GM19395 (cell line): ENCODE measurements around the gene DCDC2B.

ENCODE experiments used
- ATAC-seq: cut with Tn5 transposase; IDR thresholded peaks from one replicate; pipeline ENCODE4 v1.9.1; 2021; ENCODE audit warnings: mild to moderate bottlenecking, moderate library complexity; ENCODE audit not compliant: unreplicated experiment

The DCDC2B gene

DNA sequence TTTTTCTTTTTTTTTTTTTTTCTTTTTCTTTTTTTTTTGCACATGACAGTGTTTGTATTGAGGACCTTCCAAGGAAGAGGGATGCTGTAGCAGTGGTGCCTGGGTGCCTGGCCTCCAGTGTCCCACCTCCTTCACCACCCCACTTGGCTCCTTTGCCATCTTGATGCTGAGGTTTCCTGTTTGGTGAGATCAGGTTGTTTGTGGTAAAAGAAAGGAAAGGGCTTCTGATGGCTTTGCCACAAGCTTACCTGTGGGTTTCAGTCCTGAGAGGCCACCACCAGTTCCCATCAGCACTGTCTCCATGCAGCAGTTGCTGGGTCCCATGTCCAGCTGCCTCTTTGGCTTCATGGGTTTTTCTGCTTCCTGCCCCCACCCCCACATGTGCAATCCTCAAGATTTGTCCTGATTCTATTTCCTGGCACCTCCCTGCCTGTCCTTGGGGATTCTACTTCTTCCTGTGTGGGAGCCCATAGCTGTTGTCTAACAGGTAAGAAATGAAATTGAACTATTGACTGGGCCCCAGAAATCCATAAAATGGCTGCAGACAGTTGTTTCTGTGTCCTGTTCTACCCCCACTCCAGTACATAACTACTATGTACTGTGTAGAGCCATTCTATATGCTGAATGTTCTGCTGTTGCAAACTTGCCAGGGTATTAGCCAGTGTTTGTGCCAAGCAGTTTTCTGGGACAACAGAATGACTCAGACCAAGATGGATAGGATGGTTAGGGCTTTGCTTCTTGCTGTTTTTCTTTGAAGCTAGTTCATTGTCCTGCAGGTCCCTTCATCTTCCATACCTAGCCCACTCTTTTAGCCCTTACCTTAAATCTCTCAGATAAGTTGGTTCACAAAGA, 12.7 kb upstream of the DCDC2B start:
- no peak for ATAC-seq

DNA sequence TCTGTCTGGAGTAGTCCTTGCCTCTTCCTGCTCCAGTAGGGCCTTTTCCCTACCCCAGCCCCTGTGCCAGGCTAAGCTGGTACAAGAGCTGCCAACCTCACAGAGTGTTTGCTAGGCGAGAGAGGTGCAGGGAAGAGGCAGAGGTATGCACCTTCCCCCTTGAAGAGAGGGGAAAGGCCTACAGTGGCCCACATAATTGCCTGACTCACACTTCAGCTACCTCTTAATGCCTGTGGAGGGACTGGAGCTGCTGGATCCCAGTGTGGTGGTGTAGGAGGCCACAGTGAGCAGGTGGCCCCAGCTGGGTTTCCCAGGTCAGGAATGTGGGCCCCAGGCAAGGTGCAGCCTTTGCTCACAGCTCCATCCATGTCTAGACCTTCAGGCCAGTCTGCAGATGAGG, 11.8 kb upstream of the DCDC2B start:
- ATAC-seq: no peak

DNA sequence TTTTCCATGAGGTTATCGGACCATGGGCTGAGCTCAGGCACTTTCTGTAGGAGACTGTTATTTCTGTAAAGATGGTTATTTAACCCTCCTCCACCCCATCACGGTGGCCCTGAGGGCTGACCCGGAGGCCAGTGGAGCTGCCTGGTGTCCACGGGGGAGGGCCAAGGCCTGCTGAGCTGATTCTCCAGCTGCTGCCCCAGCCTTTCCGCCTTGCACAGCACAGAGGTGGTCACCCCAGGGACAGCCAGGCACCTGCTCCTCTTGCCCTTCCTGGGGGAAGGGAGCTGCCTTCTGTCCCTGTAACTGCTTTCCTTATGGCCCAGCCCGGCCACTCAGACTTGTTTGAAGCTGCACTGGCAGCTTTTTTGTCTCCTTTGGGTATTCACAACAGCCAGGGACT, 11.1 kb upstream of the DCDC2B start:
- ATAC-seq: no peak

DNA sequence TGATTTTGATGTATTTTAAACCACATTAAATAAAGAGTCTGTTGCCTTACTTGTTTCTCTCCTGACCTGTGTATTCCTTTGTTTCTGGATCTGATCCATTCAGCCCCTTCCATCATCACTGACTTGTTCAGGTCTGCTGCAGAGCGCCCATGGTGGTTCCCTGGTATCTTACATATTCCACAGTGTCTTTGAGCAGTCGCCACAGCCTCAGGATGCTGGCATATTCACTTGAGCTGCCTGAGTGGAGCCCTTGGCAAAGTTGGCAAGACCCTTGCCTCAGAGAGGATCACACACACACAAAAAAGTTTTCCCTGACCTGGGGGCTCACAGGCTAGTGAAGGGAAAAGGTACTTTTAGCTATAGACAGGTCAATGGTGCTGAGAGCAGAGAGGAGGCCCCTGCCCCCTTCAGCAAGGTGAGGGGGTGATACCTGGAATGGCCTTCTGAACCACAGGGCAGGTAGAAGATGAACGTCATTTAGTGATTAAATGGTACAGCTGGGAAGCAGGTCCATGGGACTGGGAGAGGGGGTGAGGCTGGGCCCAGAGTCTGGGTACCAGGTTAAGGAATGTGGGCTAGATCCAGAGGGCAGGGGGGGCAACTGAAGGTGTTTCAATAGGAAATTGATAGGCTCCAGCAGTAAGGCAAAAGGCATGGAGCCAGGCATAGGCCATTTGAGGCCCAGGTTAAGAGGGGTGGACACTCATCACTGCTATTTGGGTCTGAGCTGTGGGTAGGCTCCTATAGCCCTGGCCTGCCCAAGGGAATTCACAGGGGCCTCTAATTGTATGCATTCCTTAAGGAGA, 10.4 kb upstream of the DCDC2B start:
- ATAC-seq: no peak

DNA sequence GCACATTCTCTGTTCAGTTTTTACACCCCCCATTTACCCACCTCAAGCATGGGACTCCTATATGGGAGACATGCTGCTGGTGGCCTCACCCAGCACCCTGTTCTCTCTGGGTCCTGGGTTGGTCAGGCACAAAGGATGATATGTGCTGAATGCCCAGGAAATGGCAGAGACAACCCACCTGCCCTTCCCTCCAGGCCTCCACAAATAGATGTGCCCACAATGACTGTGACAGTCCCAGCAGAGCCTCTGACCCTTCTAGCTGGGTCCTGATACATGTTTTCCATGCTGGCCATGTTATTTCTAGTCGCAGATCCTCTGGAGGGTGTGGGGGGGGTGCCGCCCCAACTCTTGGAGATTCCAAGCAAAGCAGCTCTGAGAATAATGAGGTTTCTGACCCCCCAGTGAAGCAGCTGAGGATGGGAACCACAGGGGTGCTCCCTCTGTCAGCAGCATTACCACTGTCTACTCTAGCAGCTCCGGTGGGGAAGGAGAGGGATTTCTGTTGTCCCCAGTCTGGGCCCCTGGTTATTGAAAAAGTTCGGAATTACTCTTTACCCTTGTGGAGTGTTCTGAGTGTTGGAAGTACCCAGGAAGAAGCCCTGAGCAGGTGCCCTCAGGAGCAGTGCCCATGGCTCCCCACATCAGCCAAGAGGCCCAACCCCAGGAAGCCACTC, 9.7 kb upstream of the DCDC2B start:
- ATAC-seq: no peak

DNA sequence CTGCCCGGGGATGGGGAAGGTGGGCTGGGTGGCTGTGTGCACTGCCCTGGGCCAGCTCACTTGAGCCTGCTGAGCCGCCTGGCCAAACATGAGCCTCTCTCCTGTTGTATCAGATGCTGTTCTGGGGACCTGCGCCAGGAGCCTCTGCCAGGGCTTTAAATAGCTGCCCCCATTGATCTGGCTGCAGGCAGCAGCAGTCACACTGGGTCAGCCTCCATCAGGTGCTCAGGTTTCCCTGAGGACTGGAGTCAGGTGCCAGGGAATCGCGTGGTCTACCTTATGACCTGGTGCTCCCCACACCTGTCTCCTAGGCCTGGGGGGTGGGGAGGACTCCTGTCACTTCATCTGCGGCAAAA, 9.2 kb upstream of the DCDC2B start:
- ATAC-seq: no peak

DNA sequence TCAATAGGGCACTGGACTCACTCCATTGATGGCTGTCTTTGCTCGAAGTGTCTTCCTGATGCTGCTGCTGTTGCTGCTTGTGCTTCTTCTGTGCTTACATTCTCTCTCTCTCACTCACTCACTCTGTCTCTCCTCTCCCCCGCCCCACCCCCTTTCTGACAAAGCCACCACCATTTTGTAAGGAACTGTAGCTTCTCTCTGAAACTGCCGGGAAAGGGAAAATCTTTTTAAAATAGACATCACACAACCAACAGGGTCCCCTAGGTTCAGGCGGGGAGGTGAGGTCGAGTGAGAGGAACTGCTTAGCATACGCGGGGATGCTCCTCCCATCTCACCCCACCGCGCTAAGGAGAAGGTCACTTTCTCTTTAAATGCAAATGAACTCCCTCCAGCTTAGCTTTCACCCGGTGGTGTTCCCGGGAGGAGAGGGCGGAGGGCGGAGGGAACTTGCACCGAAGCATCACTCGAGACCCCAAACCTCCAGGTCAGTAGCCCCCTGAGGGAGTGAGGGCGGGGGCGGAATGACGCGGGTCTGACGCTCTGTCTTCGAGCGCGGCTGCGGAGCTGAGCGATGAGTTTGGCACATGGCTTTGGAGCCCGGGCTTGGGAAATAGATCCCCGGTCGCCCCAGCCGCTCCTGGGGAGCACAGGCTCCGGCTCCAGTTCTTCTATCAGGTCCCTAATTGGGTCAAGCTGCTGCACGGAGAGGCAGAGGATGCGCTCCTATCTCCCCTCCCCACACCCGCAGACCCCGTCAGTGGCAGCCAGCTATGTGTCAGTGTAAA, 8.5 kb upstream of the DCDC2B start, which contains the start of gene CCDC28B:
Gene CCDC28B (plus strand): TSS at position 370 of the 785 bp plus-strand sequence. CDS start 1,341 bp downstream, outside the sequence.
- peak; percentile 33 for ATAC-seq

DNA sequence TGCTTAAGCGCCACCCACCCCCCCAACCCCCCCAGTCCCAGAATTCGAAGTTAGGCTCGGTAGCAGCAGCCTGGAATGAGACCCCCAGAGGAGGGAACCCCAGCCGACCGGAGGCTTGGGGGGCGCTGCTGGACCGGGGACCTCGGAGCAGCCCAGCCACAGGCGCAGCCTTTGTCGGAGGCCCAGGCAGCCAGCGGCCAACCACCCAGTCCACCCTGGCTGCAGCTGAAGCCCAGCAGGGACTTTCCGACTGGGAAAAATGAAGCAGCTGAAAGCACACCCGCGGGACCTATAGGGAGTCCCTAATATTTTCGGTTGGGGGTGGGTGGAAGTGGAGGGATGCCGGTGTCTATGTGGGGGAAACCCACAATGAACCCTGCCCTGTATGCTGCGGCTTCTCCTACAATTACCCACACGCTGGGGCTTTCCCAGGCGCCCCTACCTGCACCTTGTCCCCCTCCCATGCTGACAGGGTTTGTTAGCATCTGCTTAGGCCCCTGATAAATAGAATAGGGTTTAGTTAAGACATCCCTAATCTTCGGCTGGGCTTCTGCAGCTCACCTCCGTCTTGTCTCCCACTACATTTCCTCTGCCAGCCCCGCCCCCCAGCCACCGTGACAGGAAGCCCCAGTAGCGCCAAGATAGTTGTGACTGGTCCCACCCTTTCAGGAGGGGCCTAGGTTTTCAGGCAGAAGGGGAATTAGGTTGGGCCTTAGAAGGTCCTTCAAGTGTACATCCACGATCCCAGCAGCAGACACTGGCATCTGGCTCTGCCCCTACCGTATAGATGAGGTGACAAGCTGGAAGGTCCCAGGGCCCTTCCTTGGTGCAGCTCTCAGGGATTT, 7.7 kb upstream of the DCDC2B start:
- peak; percentile 52 for ATAC-seq

DNA sequence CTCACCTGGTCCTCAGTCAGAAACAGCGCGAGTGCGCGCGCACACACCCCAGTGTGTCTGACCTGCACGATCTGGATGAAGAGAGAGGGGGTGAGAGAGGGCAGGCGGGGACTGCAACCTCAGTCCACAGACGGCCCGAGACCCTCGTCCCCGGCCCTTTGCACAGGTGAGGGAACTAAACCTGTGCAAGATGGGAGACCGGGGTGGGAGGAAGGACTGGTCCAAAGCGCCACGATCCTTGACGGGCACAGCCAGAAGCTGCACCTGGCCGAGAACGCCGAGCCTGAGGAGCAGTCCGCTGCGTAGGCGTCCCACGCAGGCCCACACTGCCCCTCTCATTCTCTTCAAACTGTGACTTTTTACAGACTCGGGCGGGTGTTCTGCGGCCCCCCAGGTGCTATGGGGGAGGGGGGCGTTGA, 3.9 kb upstream of the DCDC2B start:
- ATAC-seq: no peak

DNA sequence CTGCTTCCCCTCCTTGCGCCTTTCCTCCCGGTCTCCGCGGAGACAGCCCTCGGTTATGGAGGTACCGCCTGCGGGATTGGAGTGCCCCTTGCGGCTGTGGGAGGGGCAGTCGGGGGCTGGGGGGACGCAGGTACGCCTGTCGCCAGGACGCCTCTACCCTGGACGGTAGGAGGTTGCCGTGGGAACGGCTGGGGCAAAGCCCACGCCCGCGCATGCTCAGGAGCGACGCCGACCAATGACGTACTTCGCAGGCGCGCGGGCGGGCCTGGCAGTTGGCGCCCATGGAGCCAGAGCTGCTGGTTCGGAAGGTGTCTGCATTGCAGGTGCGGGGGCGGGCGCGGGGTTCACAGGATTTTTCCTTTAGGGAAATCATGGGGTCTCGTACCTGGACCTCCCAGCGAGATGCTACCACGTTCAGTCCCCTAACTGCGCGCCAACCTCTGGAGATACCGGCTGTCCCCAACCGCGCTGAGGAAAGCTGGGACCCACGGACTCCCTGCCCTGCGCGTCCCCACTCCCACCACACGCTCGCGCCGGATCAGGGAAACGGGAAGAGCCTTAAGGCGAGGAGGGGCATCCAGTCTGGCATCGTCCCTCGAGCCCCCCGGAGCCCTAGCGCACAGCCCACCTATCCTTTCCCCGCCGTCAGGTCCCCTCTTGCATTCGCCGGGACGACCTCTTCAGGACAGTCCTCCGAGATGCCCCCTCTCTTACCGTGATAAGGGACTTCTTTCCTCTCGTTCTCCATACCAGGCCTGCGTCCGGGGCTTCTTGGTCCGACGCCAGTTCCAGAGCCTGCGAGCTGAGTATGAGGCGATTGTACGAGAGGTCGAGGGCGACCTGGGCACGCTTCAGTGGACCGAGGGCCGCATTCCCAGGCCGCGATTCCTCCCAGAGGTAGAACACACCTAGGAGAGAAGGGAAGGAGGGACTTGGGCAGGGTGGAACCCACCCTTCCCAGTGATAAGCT, 3.2 kb upstream of the DCDC2B start, which contains the start of gene IQCC:
Gene IQCC (plus strand): TSS at position 271 of the 970 bp plus-strand sequence. CDS start 11 bp downstream, at position 282.
- peak; percentile 57 for ATAC-seq

DNA sequence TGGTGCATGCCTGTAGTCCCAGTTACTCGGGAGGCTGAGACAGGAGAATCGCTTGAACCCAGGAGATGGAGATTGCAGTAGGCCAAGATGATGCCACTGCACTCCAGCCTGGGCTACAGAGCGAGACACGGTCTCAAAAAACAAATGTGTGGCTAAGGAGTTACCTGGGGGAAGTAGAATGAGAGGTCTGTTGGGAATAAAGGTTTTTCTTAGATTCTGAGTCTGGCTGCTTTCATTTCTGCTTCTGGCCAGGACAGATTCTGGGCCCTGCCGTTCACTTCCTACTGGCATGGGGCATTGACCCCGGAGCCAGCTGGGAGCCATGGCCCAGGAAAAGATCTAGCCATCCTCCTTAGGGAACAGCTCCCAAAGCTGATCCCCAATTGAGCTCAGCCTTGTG, 420 bp upstream of the DCDC2B start:
- ATAC-seq: no peak

DNA sequence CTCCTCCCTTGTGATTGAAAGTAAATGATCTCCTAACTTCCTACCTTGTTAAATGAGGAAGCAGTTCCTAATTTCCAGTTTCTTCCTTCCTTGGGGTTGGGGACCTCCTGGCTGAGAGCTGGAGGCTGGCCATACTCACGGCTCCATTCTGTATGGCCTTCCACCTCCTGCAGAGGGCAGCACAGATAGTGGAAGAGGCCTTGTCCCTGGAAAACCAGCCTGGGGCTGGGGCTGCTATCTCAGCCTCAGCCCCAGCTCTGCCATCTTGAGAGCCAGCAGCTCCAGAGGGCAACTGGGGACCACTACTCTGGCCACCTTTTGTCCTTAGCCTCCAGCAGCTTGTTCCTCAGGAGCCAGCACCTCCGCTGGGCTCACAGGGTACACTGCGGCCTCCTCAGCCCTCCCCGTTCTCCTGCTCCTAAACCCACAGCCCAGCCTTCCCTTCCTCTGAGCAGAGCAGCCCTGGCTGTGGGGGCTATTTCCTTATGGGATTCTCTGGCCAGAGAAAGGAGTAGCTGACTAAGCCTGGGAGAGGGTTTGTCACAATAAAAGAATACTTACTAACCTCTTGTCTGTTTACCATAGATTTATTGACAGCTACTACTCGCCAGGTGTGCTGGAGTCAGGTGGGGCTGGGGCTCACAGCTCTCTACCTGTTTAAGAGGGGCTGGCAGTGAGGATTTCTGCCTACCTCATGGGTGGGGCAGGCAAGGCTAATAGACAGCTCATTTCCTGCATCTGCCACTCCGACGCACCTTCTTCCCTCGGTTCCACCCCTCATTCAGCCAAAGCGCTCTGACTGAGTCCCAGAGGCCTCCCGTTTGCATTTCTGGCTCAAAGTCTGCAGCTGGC, 7.0 kb downstream of the DCDC2B start:
- ATAC-seq: no peak

DNA sequence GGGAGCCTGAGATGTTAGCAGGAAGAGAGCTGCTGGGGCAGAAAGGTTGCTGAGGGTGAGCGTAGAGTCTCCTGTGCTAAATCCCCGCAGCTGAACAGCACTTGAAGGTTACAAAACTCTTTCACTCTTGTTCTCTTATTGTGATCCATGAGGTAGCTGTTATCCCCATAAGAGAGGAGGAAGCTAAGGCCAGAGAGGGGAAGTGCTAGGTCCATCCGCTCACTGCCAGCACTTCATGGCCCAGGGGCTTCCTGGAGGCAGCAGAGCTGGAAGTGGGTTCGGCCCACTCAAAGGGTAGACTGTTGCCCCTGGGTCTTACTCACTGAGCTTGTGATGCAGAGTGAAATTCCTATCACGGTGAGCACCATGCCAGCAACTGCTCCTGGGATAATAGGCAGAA, 7.7 kb downstream of the DCDC2B start:
- ATAC-seq: no peak

DNA sequence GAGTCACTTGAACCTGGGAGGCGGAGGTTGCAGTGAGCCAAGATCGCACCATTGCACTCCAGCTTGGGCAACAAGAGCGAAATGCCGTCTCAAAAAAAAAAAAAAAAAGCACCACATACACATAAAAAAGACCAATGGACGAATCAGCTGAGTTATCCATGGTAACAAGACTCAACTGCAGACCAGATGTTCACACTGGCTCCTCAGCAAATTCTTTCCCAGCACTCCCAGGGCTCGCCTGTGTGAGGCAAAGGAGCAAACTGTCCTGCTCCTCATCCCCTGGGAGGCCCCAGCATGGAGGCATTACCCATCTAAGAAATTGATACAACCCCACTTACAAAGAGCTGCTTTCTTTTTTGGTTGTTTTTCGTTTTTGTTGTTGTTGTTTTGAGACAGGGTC, 10.1 kb downstream of the DCDC2B start:
- ATAC-seq: no peak

DNA sequence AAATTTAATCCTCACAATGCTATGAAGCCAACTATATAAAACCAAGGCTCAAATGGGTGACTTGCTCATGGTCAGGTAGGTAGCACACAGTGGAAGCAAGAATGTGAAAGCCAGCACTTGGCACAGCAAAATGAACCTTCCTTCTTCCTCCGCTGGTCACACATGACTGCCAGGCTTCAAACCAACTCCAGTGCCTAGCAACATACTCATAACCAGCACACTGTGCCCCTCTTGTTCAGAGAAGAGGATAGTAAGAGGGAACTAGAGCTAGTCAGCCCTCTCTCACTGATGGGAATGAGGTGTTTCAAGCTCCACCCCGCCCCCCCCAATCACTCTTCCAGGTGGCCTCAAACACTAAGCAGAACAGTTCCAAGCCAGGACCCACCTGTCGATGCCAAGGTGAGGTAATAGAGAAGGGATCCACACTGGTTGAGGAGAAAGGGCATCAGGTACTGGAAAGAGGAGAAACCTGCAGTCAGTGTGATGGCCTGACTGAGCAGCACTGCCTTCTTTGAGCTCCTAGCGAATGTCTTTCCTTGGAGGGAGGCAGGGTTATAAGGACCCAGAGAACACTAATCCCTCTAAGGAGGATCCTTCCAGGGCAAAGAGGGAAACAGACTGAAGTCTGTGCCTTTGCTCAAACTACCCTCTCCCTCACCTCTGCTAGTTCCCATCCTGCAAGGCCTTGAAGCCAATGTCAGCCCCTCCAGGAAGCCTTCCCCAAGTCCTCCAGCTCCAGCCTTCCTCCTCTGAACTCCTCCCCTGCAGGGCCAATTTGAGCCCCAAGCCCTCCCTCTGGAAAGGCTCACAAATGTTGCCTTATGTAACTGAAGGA, 12.1 kb downstream of the DCDC2B start:
- no peak for ATAC-seq

DNA sequence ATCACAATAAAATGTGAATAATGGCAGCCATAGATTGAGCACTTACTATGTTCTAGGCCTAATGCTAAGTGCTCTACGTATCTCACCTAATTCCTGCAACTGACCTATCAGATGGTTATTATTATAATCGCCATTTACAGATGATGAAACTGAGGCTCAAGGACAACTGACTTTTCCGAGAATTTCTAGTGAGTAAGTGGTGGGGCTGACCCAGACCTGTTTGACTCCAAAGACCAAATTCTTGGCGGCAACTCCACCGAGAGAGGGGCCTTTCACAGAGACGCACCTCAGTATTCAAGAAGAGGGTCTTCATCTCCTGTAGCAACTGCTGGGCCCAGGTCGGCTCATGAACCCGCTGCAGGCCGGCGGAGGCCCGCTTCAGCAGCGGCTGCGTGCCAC, 12.7 kb downstream of the DCDC2B start:
- ATAC-seq: no peak
